Breast epithelium (tissue), 4 donors: Measurements from ENCODE around the gene LRRC53. TPM values are rescaled to one million over a fixed set of nuclear protein-coding genes. Genes with fewer than 3 reads are reported as not detected.

ENCODE experiments used
- DNase-seq, 2 donors: peaks; one replicate each; pipeline ENCODE4 v3.0.0-alpha.2; 2019; ENCODE audit warnings: low spot score in 2 of 2
- H3K27ac ChIP-seq, 2 donors: fragments of 200-600 bp; sonication (generic) in 1 of 2; one replicate each; pipeline ENCODE4 v1.5.1; 2016 to 2019; ENCODE audit warnings: mild to moderate bottlenecking in 1 of 2
- H3K27me3 ChIP-seq, 2 donors: fragments of 200-600 bp; sonication (generic) in 1 of 2; one replicate each; pipeline versions ENCODE4 v1.5.1 to v1.6.0; 2017 to 2019; ENCODE audit warnings: control low read depth in 1 of 2, mild to moderate bottlenecking in 1 of 2
- H3K36me3 ChIP-seq: fragments of 200-600 bp; one replicate; pipeline ENCODE4 v1.5.1; 2019
- H3K4me1 ChIP-seq, 2 donors: fragments of 200-600 bp; sonication (generic); one replicate each; pipeline ENCODE4 v1.5.1; 2016 to 2019; ENCODE audit warnings: control low read depth in 1 of 2
- H3K4me3 ChIP-seq, 3 donors: fragments of 200-600 bp; sonication (generic); 1 replicate in 2 of 3; 2 replicates in 1 of 3; pipeline ENCODE4 v1.5.1; 2016 to 2019; ENCODE audit warnings: mild to moderate bottlenecking in 3 of 3, moderate library complexity in 2 of 3
- H3K9me3 ChIP-seq, 2 donors: fragments of 200-600 bp; sonication (generic) in 1 of 2; one replicate each; pipeline ENCODE4 v1.5.1; 2016 to 2019; ENCODE audit warnings: control low read depth in 1 of 2
- POLR2A ChIP-seq: fragments of 450-650 bp; IDR thresholded peaks from one replicate; pipeline ENCODE4 v1.6.1; 2016; ENCODE audit warnings: antibody characterized with exemption, mild to moderate bottlenecking, moderate library complexity
- POLR2AphosphoS5 ChIP-seq, 3 donors: sonication (generic); formaldehyde crosslinking; IDR thresholded peaks; one replicate each; pipeline ENCODE4 v1.6.1; 2017; ENCODE audit warnings: antibody characterized with exemption in 3 of 3
- intact Hi-C: fragments of 100-400 bp; cut with DNase I; formaldehyde crosslinking; loops from one replicate; pipeline ENCODE4 v1.15.1; 2023; ENCODE audit warnings: low total_unique reads
- total RNA-seq, 3 donors: library from RNA; depleted of rRNA; stranded (reverse); fragments of >200 nt; gene quantifications; one replicate each; pipeline ENCODE4 v1.1.0, GENCODE V29; 2016
- TF ChIP-seq, protein P1 (sequence below), 3 donors: fragments of 450-650 bp; IDR thresholded peaks; one replicate each; pipeline ENCODE4 v1.5.1; 2016 to 2017; ENCODE audit warnings: antibody characterized with exemption in 3 of 3, mild to moderate bottlenecking in 3 of 3, moderate library complexity in 3 of 3

The LRRC53 gene
- total RNA-seq, 3 donors from 2014 or later = not detected

DNA sequence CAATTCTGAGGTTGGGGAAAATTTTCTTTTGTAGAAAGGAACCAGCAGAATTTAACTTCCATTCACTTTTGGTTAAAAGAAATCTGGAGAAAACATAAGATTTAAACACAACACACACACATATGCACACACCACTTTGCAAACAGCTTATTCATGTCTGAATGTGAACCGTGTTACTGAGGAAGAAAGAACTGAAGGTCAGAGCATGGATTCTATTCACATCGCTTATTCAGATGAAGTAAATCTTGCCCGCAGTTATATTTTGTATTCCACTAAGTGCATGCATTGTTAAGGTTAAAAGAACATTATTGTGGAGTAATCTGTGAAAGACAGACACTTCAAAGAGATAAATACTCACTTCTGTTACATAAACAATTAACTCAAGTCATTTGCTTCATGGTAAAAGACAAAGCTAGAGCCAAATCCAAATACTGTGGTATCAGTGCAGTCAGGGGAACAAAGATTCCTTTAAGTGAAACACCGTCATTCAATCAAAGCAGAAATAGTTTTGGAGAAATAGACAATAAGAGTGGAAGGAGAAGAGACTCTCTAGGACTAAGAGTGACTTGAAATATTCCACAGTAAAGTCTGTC is 82.0 kb downstream of the LRRC53 start:
- Histone ChIP-seq H3K4me1 (no peaks in the 10 kb centered on the region), H3K9me3 (no peaks in the 10 kb centered on the region), H3K27ac (no peak overlapping the region), H3K4me3 (no peak overlapping the region), H3K36me3 (no peaks in the 10 kb centered on the region), H3K27me3 (no peaks in the 10 kb centered on the region)
- intact Hi-C loops = no loop called here
- DNase-seq = no peak
- TF ChIP-seq, protein P1, sequence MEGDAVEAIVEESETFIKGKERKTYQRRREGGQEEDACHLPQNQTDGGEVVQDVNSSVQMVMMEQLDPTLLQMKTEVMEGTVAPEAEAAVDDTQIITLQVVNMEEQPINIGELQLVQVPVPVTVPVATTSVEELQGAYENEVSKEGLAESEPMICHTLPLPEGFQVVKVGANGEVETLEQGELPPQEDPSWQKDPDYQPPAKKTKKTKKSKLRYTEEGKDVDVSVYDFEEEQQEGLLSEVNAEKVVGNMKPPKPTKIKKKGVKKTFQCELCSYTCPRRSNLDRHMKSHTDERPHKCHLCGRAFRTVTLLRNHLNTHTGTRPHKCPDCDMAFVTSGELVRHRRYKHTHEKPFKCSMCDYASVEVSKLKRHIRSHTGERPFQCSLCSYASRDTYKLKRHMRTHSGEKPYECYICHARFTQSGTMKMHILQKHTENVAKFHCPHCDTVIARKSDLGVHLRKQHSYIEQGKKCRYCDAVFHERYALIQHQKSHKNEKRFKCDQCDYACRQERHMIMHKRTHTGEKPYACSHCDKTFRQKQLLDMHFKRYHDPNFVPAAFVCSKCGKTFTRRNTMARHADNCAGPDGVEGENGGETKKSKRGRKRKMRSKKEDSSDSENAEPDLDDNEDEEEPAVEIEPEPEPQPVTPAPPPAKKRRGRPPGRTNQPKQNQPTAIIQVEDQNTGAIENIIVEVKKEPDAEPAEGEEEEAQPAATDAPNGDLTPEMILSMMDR (IDR thresholded peaks at IDR 0.05) = no peak
- TF ChIP-seq POLR2A (no peak), POLR2AphosphoS5 (IDR thresholded peaks at IDR 0.05) (no peak)

DNA sequence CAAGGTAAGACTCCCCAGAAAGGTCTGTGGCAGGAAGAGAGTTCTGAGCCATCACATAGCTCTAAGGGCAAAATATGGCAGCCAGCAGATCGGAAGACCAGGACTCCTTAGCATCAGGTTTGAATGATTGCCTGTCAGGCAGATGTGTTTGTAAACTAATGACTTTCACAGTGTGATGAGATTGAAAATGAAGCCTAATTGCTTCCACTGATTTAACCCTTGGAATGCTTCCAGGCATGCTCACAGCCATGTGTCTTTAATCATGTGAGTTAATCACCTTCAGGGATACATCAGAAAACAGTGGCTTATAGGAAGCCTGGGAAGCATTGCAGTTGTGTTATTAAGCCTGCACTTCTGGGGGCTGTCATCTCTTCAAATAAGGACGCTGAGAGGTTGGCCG is 82.8 kb downstream of the LRRC53 start:
- TF ChIP-seq, protein P1 (IDR thresholded peaks at IDR 0.05) = no peak
- TF ChIP-seq POLR2AphosphoS5 (IDR thresholded peaks at IDR 0.05) (no peak), POLR2A (no peak)
- Histone ChIP-seq H3K27me3 (no peaks in the 10 kb centered on the region), H3K27ac (no peak overlapping the region), H3K9me3 (no peaks in the 10 kb centered on the region), H3K4me1 (no peaks in the 10 kb centered on the region), H3K4me3 (no peak overlapping the region), H3K36me3 (no peaks in the 10 kb centered on the region)
- DNase-seq = no peak
- intact Hi-C loops = no loop called here

DNA sequence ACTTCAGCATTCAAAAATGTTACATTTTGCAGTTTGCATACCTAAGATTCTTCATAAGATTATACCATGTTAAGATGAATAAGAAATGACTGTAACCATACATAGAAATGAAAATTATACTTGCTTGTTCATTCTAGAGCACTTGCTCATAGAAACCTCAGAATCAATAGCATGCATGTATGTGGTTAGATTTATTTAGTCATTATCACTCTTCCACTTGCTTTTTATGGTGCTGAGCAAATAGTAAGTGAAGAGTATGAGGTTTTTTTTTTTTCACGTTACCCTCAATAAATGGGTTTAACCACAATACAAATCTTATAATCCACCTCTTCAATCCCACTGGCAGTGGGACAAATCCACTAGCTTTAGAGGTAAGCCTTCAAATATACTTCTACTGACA is 84.7 kb downstream of the LRRC53 start:
- intact Hi-C loops = no loop called here
- Histone ChIP-seq H3K36me3 (no peaks in the 10 kb centered on the region), H3K9me3 (no peaks in the 10 kb centered on the region), H3K4me3 (no peak overlapping the region), H3K27ac (no peak overlapping the region), H3K27me3 (no peaks in the 10 kb centered on the region), H3K4me1 (no peaks in the 10 kb centered on the region)
- DNase-seq = no peak
- TF ChIP-seq POLR2A (no peak), POLR2AphosphoS5 (IDR thresholded peaks at IDR 0.05) (no peak)
- TF ChIP-seq, protein P1 (IDR thresholded peaks at IDR 0.05) = no peak

DNA sequence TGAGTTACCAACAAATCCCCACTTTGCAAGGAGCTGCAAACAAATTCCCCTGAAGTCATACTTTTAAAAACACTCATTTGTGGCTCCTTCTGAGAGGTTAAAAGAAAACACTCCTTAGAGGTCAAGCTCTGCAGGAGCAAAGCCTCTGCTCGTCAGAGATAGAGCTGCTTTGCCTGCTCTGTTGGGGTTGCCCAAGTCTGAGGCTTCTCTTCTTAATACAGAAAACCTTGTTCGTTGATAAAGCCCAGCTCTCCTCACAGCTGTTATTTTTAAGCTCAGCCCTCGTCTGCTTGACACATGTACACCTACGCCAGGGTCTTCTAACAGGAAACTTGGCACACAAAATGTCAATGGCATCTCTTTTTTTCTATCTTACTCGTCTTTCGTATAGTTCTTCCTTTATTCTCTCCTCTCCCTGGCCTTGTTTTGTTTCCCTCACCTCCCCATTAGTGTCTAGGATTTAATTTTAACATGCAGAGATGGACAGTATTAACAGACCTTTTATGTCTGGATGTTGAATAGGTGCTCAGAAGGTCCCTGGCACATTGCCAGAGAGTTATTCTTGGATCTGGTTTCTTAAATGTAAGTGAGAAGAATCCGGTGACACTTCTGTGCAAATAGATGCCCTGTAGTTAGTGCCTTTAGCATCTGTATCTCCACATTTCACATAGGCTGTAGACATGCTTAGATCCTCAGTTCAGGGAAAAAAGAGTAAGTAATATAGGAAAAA is 86.0 kb downstream of the LRRC53 start:
- Histone ChIP-seq H3K27me3 (no peaks in the 10 kb centered on the region), H3K9me3 (no peaks in the 10 kb centered on the region), H3K36me3 (no peaks in the 10 kb centered on the region), H3K4me3 (no peak overlapping the region), H3K4me1 (no peaks in the 10 kb centered on the region), H3K27ac (no peak overlapping the region)
- TF ChIP-seq POLR2A (no peak), POLR2AphosphoS5 (IDR thresholded peaks at IDR 0.05) (no peak)
- TF ChIP-seq, protein P1 (IDR thresholded peaks at IDR 0.05) = no peak
- intact Hi-C loops = no loop called here
- DNase-seq = no peak

DNA sequence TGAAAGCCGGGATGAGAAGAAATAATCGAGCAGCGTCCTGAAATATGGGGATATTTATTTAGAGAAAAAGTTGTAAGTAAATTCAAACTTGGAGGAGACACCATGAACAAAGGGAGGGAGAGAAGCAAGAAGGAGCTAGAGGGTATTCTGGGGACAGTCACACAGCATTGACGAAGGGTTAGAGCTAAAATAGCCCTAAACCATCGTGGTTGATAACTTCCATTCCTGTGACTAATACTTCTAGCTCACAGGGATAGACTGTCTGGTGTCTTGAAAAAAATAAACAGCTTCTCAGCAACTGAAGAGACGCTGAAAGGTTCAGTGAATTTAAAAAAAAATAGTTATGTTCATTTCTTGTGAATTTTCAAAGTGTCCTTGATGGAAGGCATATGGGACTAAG is 86.7 kb downstream of the LRRC53 start:
- H3K36me3 ChIP-seq = no peaks in the 10 kb centered on the region
- no peaks in the 10 kb centered on the region for H3K9me3 ChIP-seq
- no peak overlapping the region for H3K4me3 ChIP-seq
- intact Hi-C loops = no loop called here
- H3K27me3 ChIP-seq = no peaks in the 10 kb centered on the region
- DNase-seq = no peak
- TF ChIP-seq POLR2AphosphoS5 (IDR thresholded peaks at IDR 0.05) = no peak
- no peak for TF ChIP-seq POLR2A
- TF ChIP-seq, protein P1 (IDR thresholded peaks at IDR 0.05) = no peak
- no peaks in the 10 kb centered on the region for H3K4me1 ChIP-seq
- no peak overlapping the region for H3K27ac ChIP-seq
